Upper lobe of right lung (tissue), 1 donor: Measurements from ENCODE around the gene OR4D6. TPM values are rescaled to one million over a fixed set of nuclear protein-coding genes. Genes with fewer than 3 reads are reported as not detected.

ENCODE experiments used
- total RNA-seq: library from RNA; stranded (reverse); fragmentation: NEBNext Ultra II Directional; extraction: Animal tissue kit (Norgen Biotek cat#: 25700); gene quantifications from one replicate; pipeline ENCODE4 v1.2.1, GENCODE V29; 2021
- donor health status: DM: no; HTN: yes; CAD: no; lungs with severe emphysema.

The OR4D6 gene
- total RNA-seq, 1 donor from 2014 or later: not detected

Other genes with a start within 250 kb of the OR4D6 start
- 34.1 TPM for gene MPEG1, start 244.0 kb upstream of the OR4D6 start, total RNA-seq
- not detected for gene OR5AN1, start 98.1 kb upstream of the OR4D6 start, total RNA-seq
- gene OR5A2, start 30.5 kb upstream of the OR4D6 start, total RNA-seq: not detected
- not detected for gene OR5A1, start 20.5 kb upstream of the OR4D6 start, total RNA-seq
- gene OR4D10, start 16.4 kb downstream of the OR4D6 start, total RNA-seq: not detected
- gene OR4D11, start 46.6 kb downstream of the OR4D6 start, total RNA-seq: not detected
- not detected for gene OR4D9, start 54.6 kb downstream of the OR4D6 start, total RNA-seq
- 39.9 TPM for gene OSBP, start 158.8 kb downstream of the OR4D6 start, total RNA-seq
- gene PATL1, start 212.1 kb downstream of the OR4D6 start, total RNA-seq: 35.9 TPM